Activated CD4-positive, alpha-beta memory T cell treated with anti-CD3 and anti-CD28 coated beads for 36 hours (primary cell): ENCODE results near the gene ANKRD31. TPM values are rescaled to one million over a fixed set of nuclear protein-coding genes. Genes with fewer than 3 reads are reported as not detected.
"Not testable (repeated sequence)": the region's sequence is repeated elsewhere in the genome, so short reads cannot be mapped to it uniquely, and the experiment has no call there.

ENCODE experiments used
- CTCF ChIA-PET: fragments of 350-600 bp; sonication (Branson Sonifier 250); formaldehyde crosslinking; loops from one replicate; lab custom pipeline; 2021; ENCODE audit warnings: antibody characterized with exemption, inconsistent platforms; lab: Charles Lee
- POLR2A ChIA-PET: fragments of 350-600 bp; sonication (Branson Sonifier 250); formaldehyde crosslinking; loops from one replicate; lab custom pipeline; 2021; ENCODE audit warnings: antibody characterized with exemption; lab: Charles Lee
- DNase-seq: peaks from one replicate; pipeline ENCODE4 v3.0.0-alpha.2; 2020
- H3K27ac Mint-ChIP-seq: one replicate; pipeline ENCODE4 v1.8.0; 2021; ENCODE audit warnings: mixed read lengths
- H3K27me3 Mint-ChIP-seq: one replicate; pipeline ENCODE4 v1.8.0; 2021; ENCODE audit warnings: mixed read lengths
- H3K36me3 Mint-ChIP-seq: one replicate; pipeline ENCODE4 v1.8.0; 2021; ENCODE audit warnings: mixed read lengths
- H3K4me1 Mint-ChIP-seq: one replicate; pipeline ENCODE4 v1.8.0; 2021; ENCODE audit warnings: low read depth, mixed read lengths
- H3K4me3 Mint-ChIP-seq: one replicate; pipeline ENCODE4 v1.8.0; 2021; ENCODE audit warnings: mild to moderate bottlenecking, mixed read lengths
- H3K9me3 Mint-ChIP-seq: one replicate; pipeline ENCODE4 v1.8.0; 2021; ENCODE audit warnings: mixed read lengths
- intact Hi-C: fragments of 100-400 bp; cut with micrococcal nuclease; formaldehyde crosslinking; loops from one replicate; pipeline ENCODE4 v1.15.1; 2023
- total RNA-seq, 2 experiments: library from RNA; stranded (reverse); gene quantifications; one replicate each; pipeline ENCODE4 v1.2.3, GENCODE V29; 2021

Gene ANKRD31
- total RNA-seq, 2 experiments from 2014 or later, result 0.29 to 0.33 TPM

DNA sequence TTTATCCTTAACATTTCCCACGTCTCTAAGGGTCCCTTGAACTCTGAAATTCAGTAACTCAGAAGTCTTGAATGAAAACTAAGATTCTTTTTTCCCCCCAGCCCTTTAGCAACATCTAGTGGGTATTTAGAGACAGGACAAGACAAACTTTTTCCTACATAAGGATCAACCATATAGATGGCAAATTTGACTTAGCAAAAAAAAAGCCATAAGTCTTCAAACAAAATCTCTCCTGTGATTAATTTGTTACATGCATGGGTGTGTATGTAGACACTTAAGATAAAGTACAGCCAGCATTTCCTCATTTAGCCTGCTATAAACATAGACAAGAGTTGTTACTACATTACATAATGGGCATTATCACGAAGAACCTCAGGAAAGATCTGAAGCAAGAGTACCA, 29.1 kb upstream of the ANKRD31 start:
- Mint-ChIP-seq H3K27me3 (peaks cover 5% of the 10 kb centered on the region), H3K4me3 (no peak overlapping the region), H3K27ac (no peak overlapping the region), H3K36me3 (no peaks in the 10 kb centered on the region), H3K9me3 (peaks cover 2% of the 10 kb centered on the region), H3K4me1 (no peaks in the 10 kb centered on the region)
- no peak for DNase-seq
- intact Hi-C loops, result loop anchor here (1.0 to 10.0 kb wide), 4 partner anchors 215 to 591 kb away; partner anchors contain the start of genes GFM2 and NSA2
- ChIA-PET CTCF (interaction anchor here (0.6 kb wide), 1 partner anchor 228 kb away, joined by 3 read pairs; no protein-coding TSS in a partner anchor), POLR2A (no interaction called here)

DNA sequence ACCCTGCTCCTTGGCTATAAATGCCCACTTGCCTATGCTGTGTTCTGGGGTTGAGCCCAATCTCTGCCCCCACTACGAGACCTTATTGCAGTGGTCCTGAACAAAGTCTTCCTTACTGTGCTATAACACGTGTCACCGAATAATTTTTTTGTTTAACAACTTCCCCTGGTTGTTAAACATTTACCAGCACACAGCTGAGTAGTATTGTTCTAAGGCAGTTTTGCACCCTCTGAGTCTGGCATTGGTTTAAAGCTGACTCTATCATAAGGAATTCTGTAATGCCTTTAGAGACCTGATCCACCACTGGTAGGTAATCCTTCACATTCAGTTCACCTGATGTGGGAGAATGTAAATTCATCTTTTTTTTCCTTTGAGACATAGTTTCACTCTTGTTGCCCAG, 25.6 kb upstream of the ANKRD31 start:
- POLR2A ChIA-PET, result no interaction called here
- no peak overlapping the region for H3K27ac Mint-ChIP-seq
- no peaks in the 10 kb centered on the region for H3K9me3 Mint-ChIP-seq
- H3K27me3 Mint-ChIP-seq, result peaks cover 7% of the 10 kb centered on the region
- intact Hi-C loops, result loop anchor here (10.0 kb wide), 2 partner anchors 497 to 587 kb away; partner anchors contain the start of genes GFM2 and NSA2
- no peak for DNase-seq
- no peaks in the 10 kb centered on the region for H3K4me1 Mint-ChIP-seq
- no peaks in the 10 kb centered on the region for H3K36me3 Mint-ChIP-seq
- no peak overlapping the region for H3K4me3 Mint-ChIP-seq
- CTCF ChIA-PET, result no interaction called here

DNA sequence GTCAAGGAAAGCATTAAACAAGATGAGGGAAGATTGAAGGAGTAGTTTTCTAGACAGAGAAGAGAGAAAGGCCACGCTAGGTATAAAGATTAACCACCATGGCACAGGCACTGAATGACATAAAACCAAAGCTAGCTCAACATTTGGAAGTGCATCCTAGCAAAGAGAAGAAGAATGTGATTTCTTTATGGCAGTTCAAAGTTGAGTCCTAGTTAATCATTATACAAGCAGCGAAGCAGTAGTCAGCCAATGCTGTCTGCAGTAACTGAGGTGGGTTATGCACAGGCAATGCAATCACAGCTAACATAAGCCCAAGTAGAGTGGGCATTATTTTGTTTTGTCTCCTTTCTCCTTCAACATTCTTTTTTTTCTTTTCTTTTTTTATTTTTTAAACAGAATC, 24.0 kb upstream of the ANKRD31 start:
- ChIA-PET POLR2A (no interaction called here), CTCF (interaction anchor here (1.4 kb wide), 1 partner anchor 23 kb away, joined by 4 read pairs; no protein-coding TSS in a partner anchor)
- H3K9me3 Mint-ChIP-seq, result peaks cover 7% of the 10 kb centered on the region
- H3K27me3 Mint-ChIP-seq, result peaks cover 18% of the 10 kb centered on the region
- no peak for DNase-seq
- H3K27ac Mint-ChIP-seq, result no peak overlapping the region
- peaks cover 4% of the 10 kb centered on the region for H3K36me3 Mint-ChIP-seq
- no peak overlapping the region for H3K4me3 Mint-ChIP-seq
- H3K4me1 Mint-ChIP-seq, result no peaks in the 10 kb centered on the region
- intact Hi-C loops, result loop anchor here (10.0 kb wide), 2 partner anchors 496 to 586 kb away; partner anchors contain the start of genes GFM2 and NSA2

DNA sequence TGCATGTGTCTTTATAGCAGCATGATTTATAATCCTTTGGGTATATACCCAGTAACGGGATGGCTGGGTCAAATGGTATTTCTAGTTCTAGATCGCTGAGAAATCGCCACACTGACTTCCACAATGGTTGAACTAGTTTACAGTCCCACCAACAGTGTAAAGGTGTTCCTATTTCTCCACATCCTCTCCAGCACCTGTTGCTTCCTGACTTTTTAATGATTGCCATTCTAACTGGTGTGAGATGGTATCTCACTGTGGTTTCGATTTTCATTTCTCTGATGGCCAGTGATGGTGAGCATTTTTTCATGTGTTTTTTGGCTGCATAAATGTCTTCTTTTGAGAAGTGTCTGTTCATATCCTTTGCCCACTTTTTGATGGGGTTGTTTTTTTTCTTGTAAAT, 13.8 kb upstream of the ANKRD31 start:
- H3K9me3 Mint-ChIP-seq, H3K4me1 Mint-ChIP-seq, DNase-seq, H3K27ac Mint-ChIP-seq, POLR2A ChIA-PET, H3K4me3 Mint-ChIP-seq, intact Hi-C loops, CTCF ChIA-PET, H3K36me3 Mint-ChIP-seq: not testable (repeated sequence)
- H3K27me3 Mint-ChIP-seq, result peaks cover 14% of the 10 kb centered on the region

GRCh38 chr5:75245023-75245422, 8.3 kb upstream of the ANKRD31 start:
- Mint-ChIP-seq H3K4me3 (no peak overlapping the region), H3K27ac (no peak overlapping the region), H3K36me3 (no peaks in the 10 kb centered on the region), H3K4me1 (no peaks in the 10 kb centered on the region), H3K9me3 (no peaks in the 10 kb centered on the region), H3K27me3 (peaks cover 10% of the 10 kb centered on the region)
- ChIA-PET CTCF (no interaction called here), POLR2A (no interaction called here)
- DNase-seq, result no peak
- intact Hi-C loops, result no loop called here

- ChIA-PET CTCF (interaction anchor here (0.9 kb wide), 1 partner anchor 193 kb away, joined by 3 read pairs; no protein-coding TSS in a partner anchor), POLR2A (no interaction called here)
- Mint-ChIP-seq H3K27me3 (peaks cover 4% of the 10 kb centered on the region), H3K4me1 (no peaks in the 10 kb centered on the region), H3K36me3 (no peaks in the 10 kb centered on the region), H3K27ac (no peak overlapping the region), H3K9me3 (no peaks in the 10 kb centered on the region), H3K4me3 (no peak overlapping the region)
- DNase-seq, result no peak
- intact Hi-C loops, result no loop called here
Observed at GRCh38 chr5:75243510-75243909, 6.8 kb upstream of the ANKRD31 start.

GRCh38 chr5:75243100-75243499, 6.4 kb upstream of the ANKRD31 start:
- H3K4me1 Mint-ChIP-seq, result no peaks in the 10 kb centered on the region
- H3K27ac Mint-ChIP-seq, result no peak overlapping the region
- POLR2A ChIA-PET, result no interaction called here
- H3K27me3 Mint-ChIP-seq, result peaks cover 4% of the 10 kb centered on the region
- no peak overlapping the region for H3K4me3 Mint-ChIP-seq
- intact Hi-C loops, result no loop called here
- no peaks in the 10 kb centered on the region for H3K36me3 Mint-ChIP-seq
- CTCF ChIA-PET, result no interaction called here
- H3K9me3 Mint-ChIP-seq, result no peaks in the 10 kb centered on the region
- DNase-seq, result no peak

GRCh38 chr5:75242067-75242466, 5.4 kb upstream of the ANKRD31 start:
- no peak for DNase-seq
- no peaks in the 10 kb centered on the region for H3K9me3 Mint-ChIP-seq
- ChIA-PET CTCF (no interaction called here), POLR2A (no interaction called here)
- no peaks in the 10 kb centered on the region for H3K36me3 Mint-ChIP-seq
- intact Hi-C loops, result no loop called here
- no peak overlapping the region for H3K4me3 Mint-ChIP-seq
- H3K4me1 Mint-ChIP-seq, result peaks cover 3% of the 10 kb centered on the region
- H3K27me3 Mint-ChIP-seq, result no peaks in the 10 kb centered on the region
- no peak overlapping the region for H3K27ac Mint-ChIP-seq

DNA sequence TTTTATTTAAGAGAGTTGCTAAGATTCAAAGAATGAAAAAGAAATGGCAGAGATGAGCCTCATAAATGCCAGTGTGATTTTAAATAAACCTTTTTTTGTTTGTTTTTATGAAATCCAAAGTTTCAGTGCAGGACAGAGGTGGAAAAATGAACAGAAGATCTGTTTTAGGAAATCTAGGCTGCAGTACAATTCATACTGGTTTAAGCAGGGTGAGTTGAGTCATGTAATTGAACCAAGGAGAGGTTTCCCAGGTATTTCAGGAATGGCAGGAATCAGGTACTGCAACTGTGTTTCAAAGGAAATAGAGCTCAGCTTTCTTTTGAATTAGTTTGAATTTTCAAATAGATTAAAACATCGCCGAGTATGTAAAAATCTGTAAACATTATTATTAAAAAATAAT, 3.0 kb upstream of the ANKRD31 start:
- DNase-seq, result no peak
- ChIA-PET CTCF (no interaction called here), POLR2A (no interaction called here)
- Mint-ChIP-seq H3K9me3 (no peaks in the 10 kb centered on the region), H3K4me1 (peaks cover 15% of the 10 kb centered on the region), H3K36me3 (no peaks in the 10 kb centered on the region), H3K27me3 (no peaks in the 10 kb centered on the region), H3K4me3 (no peak overlapping the region), H3K27ac (no peak overlapping the region)
- intact Hi-C loops, result loop anchor here (2.0 to 10.0 kb wide), 5 partner anchors 83 to 1017 kb away; no protein-coding TSS in a partner anchor

- H3K9me3 Mint-ChIP-seq, result no peaks in the 10 kb centered on the region
- ChIA-PET POLR2A (interaction anchor here (1.1 to 2.4 kb wide), 7 partner anchors 101 to 481 kb away, joined by 4 to 24 read pairs (median 6); partner anchors contain the start of genes GCNT4, HMGCR and POC5), CTCF (interaction anchor here (0.7 to 3.7 kb wide), 15 partner anchors 11 to 1073 kb away, joined by 3 to 40 read pairs (median 4); partner anchors contain the start of genes GCNT4, HMGCR and POC5)
- intact Hi-C loops, result loop anchor here (1.0 to 10.0 kb wide), 7 partner anchors 87 to 942 kb away; partner anchors contain the start of genes CERT1 and POLK
- peaks cover 15% of the 10 kb centered on the region for H3K4me1 Mint-ChIP-seq
- no peaks in the 10 kb centered on the region for H3K36me3 Mint-ChIP-seq
- H3K4me3 Mint-ChIP-seq, result peak overlapping the region; percentile 96
- no peak overlapping the region for H3K27ac Mint-ChIP-seq
- no peaks in the 10 kb centered on the region for H3K27me3 Mint-ChIP-seq
- no peak for DNase-seq
Observed at GRCh38 chr5:75235711-75236110, 967 bp downstream of the ANKRD31 start.

DNA sequence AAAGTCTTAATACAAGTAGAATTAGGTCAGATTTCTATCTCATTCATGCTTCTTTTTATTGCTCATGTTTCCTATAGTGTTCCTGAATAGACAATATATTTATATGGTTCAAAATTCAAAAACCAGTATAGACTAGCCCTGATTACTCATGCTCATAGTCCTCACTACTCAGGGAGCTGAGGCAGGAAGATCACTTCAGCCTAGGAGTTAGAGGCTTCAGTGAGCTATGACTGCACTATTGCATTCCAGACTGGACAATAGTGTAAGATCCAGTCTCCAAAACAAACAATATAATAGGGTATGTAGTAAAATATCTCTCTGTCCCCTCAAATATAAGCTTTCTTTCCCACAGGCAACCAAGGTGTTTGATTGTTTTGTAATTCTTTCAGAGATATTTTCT, 2.4 kb downstream of the ANKRD31 start:
- H3K9me3 Mint-ChIP-seq, result no peaks in the 10 kb centered on the region
- no peak overlapping the region for H3K4me3 Mint-ChIP-seq
- no peak overlapping the region for H3K27ac Mint-ChIP-seq
- no peak for DNase-seq
- peaks cover 15% of the 10 kb centered on the region for H3K4me1 Mint-ChIP-seq
- H3K27me3 Mint-ChIP-seq, result no peaks in the 10 kb centered on the region
- no peaks in the 10 kb centered on the region for H3K36me3 Mint-ChIP-seq
- intact Hi-C loops, result loop anchor here (10.0 kb wide), 1 partner anchor 299 kb away; no protein-coding TSS in a partner anchor
- ChIA-PET POLR2A (interaction anchor here (0.6 kb wide), 1 partner anchor 131 kb away, joined by 3 read pairs; no protein-coding TSS in a partner anchor), CTCF (interaction anchor here (1.5 kb wide), 1 partner anchor 45 kb away, joined by 3 read pairs; no protein-coding TSS in a partner anchor)

DNA sequence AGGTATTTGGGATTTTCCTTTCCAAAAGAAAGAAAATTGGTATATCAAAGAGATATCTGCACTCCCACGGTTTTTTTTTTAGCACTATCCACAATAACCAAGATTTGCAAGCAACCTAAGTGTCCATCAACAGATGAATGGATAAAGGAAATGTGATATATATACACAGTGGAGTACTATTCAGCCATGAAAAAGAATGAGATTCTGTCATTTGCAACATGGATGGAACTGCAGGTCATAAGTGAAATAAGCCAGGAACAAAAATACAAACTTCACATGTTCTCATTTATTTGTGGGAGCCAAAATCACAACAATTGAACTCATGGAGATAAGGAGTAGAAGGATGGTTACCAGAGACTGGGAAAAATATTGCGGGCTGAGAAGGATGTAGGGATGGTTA, 9.8 kb downstream of the ANKRD31 start:
- H3K36me3 Mint-ChIP-seq, result no peaks in the 10 kb centered on the region
- intact Hi-C loops, result no loop called here
- no peak for DNase-seq
- H3K4me3 Mint-ChIP-seq, result no peak overlapping the region
- no peaks in the 10 kb centered on the region for H3K27me3 Mint-ChIP-seq
- H3K27ac Mint-ChIP-seq, result no peak overlapping the region
- H3K9me3 Mint-ChIP-seq, result peaks cover 4% of the 10 kb centered on the region
- CTCF ChIA-PET, result no interaction called here
- H3K4me1 Mint-ChIP-seq, result no peaks in the 10 kb centered on the region
- POLR2A ChIA-PET, result no interaction called here

DNA sequence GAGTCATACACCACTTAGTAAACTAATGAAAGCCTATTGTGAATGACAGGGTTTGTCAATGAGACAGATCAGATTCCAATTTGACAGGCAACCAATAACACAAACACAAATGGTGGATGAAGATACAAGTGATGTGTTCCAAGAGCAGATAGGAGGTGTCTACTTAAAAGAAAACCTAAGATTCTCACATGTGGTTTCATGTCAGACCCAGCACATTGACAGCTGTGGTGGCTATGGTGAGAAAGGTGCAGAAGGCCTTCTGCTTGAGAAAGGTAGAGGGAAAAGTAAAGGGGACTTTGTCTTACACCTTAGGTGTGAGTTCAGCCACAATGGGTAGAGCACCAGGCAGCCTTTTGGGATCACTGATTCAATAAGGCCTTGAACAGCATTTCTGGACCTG, 11.2 kb downstream of the ANKRD31 start:
- H3K27me3 Mint-ChIP-seq, result no peaks in the 10 kb centered on the region
- no peak for DNase-seq
- no peak overlapping the region for H3K4me3 Mint-ChIP-seq
- intact Hi-C loops, result no loop called here
- ChIA-PET POLR2A (no interaction called here), CTCF (no interaction called here)
- no peaks in the 10 kb centered on the region for H3K36me3 Mint-ChIP-seq
- no peaks in the 10 kb centered on the region for H3K4me1 Mint-ChIP-seq
- H3K9me3 Mint-ChIP-seq, result peaks cover 6% of the 10 kb centered on the region
- no peak overlapping the region for H3K27ac Mint-ChIP-seq
